Testis (tissue), 2 donors: Measurements from ENCODE around the gene BID.

Experiments used
- CTCF ChIP-seq, 3 experiments: fragments of 450-650 bp in 2 of 3; fragments of 200-600 bp in 1 of 3; sonication (generic) in 1 of 3; IDR thresholded peaks; one replicate each; pipeline ENCODE4 v1.5.1; 2016 to 2019; ENCODE audit warnings: antibody characterized with exemption in 3 of 3, mild to moderate bottlenecking in 2 of 3, moderate library complexity in 1 of 3
- POLR2A ChIP-seq: fragments of 450-650 bp; IDR thresholded peaks from one replicate; pipeline ENCODE4 v1.6.1; 2017; ENCODE audit warnings: antibody characterized with exemption, mild to moderate bottlenecking, moderate library complexity

- TF ChIP-seq CTCF (IDR thresholded peaks at IDR 0.05) (no peak), POLR2A (no peak)
These were observed 49.7 kb upstream of the BID start for GRCh38 chr22:17823964-17824363.
